GM20431 (cell line): ENCODE measurements around the gene MCRIP2.
"Not testable (repeated sequence)": the region's sequence is repeated elsewhere in the genome, so short reads cannot be mapped to it uniquely, and the experiment has no call there.

Experiments
- in situ Hi-C: fragments of 300-500 bp; cut with MseI, MboI; formaldehyde crosslinking; loops from one replicate; pipeline ENCODE4 v1.15.0; 2020; ENCODE audit warnings: low sequenced_read_pairs; ENCODE audit not compliant: unreplicated experiment

The MCRIP2 gene

GRCh38 chr16:678858-679813 lies 37.5 kb downstream of the MCRIP2 start:
- in situ Hi-C loops: no loop called here

- in situ Hi-C loops: no loop called here
These were observed 38.4 kb downstream of the MCRIP2 start, which contains the start of gene STUB1 for GRCh38 chr16:679814-680624. STUB1 (plus strand) TSS chr16:680410; CDS start chr16:680526, 116 bp downstream.

GRCh38 chr16:680625-680945 lies 39.0 kb downstream of the MCRIP2 start:
- in situ Hi-C loops: no loop called here

GRCh38 chr16:680967-681745 lies 39.5 kb downstream of the MCRIP2 start:
- in situ Hi-C loops: no loop called here

- in situ Hi-C loops: no loop called here
These were observed 40.3 kb downstream of the MCRIP2 start for GRCh38 chr16:681746-682427.

- in situ Hi-C loops: no loop called here
These were observed 41.1 kb downstream of the MCRIP2 start for GRCh38 chr16:682493-683395.

- in situ Hi-C loops: no loop called here
These were observed 41.9 kb downstream of the MCRIP2 start for GRCh38 chr16:683396-684070.

- in situ Hi-C loops: no loop called here
These were observed 42.6 kb downstream of the MCRIP2 start, which contains the start of gene JMJD8 for GRCh38 chr16:684071-684794. JMJD8 (minus strand) TSS chr16:684334; CDS start chr16:684319, 15 bp downstream.

GRCh38 chr16:684961-685696 lies 43.5 kb downstream of the MCRIP2 start:
- in situ Hi-C loops: no loop called here

- in situ Hi-C loops: no loop called here
These were observed 44.3 kb downstream of the MCRIP2 start for GRCh38 chr16:685967-686366.

- in situ Hi-C loops: no loop called here
These were observed 45.0 kb downstream of the MCRIP2 start for GRCh38 chr16:686459-687260.

GRCh38 chr16:687499-687898 lies 45.9 kb downstream of the MCRIP2 start:
- in situ Hi-C loops: no loop called here

GRCh38 chr16:689175-689897 lies 47.7 kb downstream of the MCRIP2 start:
- in situ Hi-C loops: no loop called here

GRCh38 chr16:691242-691641 lies 49.6 kb downstream of the MCRIP2 start:
- in situ Hi-C loops: not testable (repeated sequence)

- in situ Hi-C loops: no loop called here
These were observed 50.9 kb downstream of the MCRIP2 start for GRCh38 chr16:692356-693108.
